ENCODE measurements around the gene RNF113B. TPM values are rescaled to one million over a fixed set of nuclear protein-coding genes. Genes with fewer than 3 reads are reported as not detected.

The RNF113B gene
- total RNA-seq, 1 experiment from 2014 or later, result not detected

DNA sequence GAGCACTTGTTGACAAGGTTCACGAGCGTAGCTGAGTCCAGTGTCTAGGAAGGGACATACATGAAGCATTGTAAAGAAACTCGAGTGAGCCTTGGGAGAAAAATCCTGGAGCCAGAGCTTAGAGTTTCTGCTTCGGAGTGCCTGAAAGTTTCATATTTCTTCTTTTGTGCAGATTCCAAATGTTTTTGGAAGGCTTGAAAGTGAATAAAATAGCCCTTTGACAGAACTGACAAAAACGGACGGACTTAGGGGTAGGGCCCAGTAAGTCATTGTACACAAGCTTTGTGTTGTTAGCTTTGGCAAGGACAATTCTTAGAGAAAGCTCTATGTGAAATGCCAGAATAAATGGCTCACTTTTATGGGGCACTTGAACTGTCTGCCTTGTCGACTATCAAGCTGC is 2.8 kb downstream of the RNF113B start:
- no peak overlapping the region for H3K4me2 ChIP-seq

DNA sequence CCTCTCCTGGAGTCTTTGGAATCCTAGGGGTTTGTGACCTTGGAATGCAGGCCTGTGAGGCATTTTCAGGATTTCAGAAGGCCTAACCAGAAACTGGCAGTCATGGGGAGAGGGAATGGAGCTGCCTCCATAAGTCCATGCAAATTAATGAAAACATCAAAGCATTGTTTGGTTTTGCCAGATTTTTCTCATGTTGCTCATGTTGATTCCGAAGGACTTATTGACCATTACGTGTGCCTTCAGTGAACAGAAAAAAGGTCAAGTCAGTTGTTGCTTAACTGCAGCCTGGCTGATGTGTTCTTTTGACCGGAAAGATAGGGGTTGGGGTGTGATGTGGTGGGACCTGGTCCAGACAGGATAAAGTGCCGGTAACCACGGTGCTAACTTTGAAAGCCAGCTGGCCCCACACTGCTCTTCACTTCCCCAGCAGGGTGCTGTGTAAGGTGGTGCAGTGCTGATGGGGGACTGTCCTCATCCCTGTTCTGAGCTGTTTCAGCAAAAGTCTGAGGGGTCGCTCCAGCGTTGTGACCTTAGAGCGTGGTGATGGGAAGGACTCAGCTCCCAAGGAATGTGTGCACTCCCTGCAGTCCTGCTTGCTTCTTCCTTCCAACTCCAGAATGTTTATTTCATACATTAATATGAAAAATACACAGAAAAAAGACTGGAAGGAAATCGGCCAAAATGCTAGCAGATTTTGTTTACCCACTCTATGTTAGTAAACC is 3.5 kb downstream of the RNF113B start:
- Histone ChIP-seq H3K4me2 (no peak overlapping the region; the same call in 1 of the 2 replicates), H2AFZ (no peak overlapping the region), H3K9me3 (ENCODE audit: insufficient read depth, low read depth) (no peaks in the 10 kb centered on the region), H3K4me1 (replicated peaks; ENCODE audit: insufficient read depth) (peaks cover 16% of the 10 kb centered on the region), H3K27me3 (ENCODE audit: insufficient read depth, low read depth) (no peaks in the 10 kb centered on the region), H3K4me3 (no peak overlapping the region), H3K79me2 (ENCODE audit: low read depth) (0 out of 2 replicates have a peak, but pooled peaks cover 1% of the 10 kb centered on the region), H3K36me3 (ENCODE audit: low read depth) (no peaks in the 10 kb centered on the region), H3F3A (ENCODE audit: insufficient read depth, low read depth) (peaks cover 7% of the 10 kb centered on the region; the same call in 1 of the 2 replicates), H3K27ac (peak overlapping the region; percentile 38), H4K20me1 (ENCODE audit: insufficient read depth) (no peaks in the 10 kb centered on the region), H3K9me2 (ENCODE audit: insufficient read depth) (no peaks in the 10 kb centered on the region)
- no peak for TF ChIP-seq EZH2 (IDR thresholded peaks at IDR 0.05; ENCODE audit: low read depth)
- TF ChIP-seq, protein P1, sequence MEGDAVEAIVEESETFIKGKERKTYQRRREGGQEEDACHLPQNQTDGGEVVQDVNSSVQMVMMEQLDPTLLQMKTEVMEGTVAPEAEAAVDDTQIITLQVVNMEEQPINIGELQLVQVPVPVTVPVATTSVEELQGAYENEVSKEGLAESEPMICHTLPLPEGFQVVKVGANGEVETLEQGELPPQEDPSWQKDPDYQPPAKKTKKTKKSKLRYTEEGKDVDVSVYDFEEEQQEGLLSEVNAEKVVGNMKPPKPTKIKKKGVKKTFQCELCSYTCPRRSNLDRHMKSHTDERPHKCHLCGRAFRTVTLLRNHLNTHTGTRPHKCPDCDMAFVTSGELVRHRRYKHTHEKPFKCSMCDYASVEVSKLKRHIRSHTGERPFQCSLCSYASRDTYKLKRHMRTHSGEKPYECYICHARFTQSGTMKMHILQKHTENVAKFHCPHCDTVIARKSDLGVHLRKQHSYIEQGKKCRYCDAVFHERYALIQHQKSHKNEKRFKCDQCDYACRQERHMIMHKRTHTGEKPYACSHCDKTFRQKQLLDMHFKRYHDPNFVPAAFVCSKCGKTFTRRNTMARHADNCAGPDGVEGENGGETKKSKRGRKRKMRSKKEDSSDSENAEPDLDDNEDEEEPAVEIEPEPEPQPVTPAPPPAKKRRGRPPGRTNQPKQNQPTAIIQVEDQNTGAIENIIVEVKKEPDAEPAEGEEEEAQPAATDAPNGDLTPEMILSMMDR (conservative IDR thresholded peaks at IDR 0.05), result no peak
- CTCF ChIA-PET, result no interaction called here
- intact Hi-C loops (cut with micrococcal nuclease; ENCODE audit: unreplicated experiment), result no loop called here
- DNase-seq, result peak in 1 of 2 experiments; percentile 77
- POLR2A ChIA-PET (ENCODE audit: unreplicated experiment), result no interaction called here
- BruUV-seq (replicated peaks), result no TSS peak

More for the DNA sequence above, 2.8 kb downstream of the RNF113B start:
- Histone ChIP-seq H3K36me3 (ENCODE audit: low read depth) (no peaks in the 10 kb centered on the region), H3K27me3 (ENCODE audit: insufficient read depth, low read depth) (no peaks in the 10 kb centered on the region), H3K4me1 (replicated peaks; ENCODE audit: insufficient read depth) (peaks cover 16% of the 10 kb centered on the region), H3F3A (ENCODE audit: insufficient read depth, low read depth) (peaks cover 7% of the 10 kb centered on the region; the same call in 1 of the 2 replicates), H3K4me3 (no peak overlapping the region), H3K27ac (no peak overlapping the region), H3K79me2 (ENCODE audit: low read depth) (no peaks in the 10 kb centered on the region), H2AFZ (no peak overlapping the region), H3K9me2 (ENCODE audit: insufficient read depth) (no peaks in the 10 kb centered on the region), H3K9me3 (ENCODE audit: insufficient read depth, low read depth) (no peaks in the 10 kb centered on the region), H4K20me1 (ENCODE audit: insufficient read depth) (no peaks in the 10 kb centered on the region)
- ChIA-PET CTCF (interaction anchor here (0.6 kb wide), 1 partner anchor 37 kb away, joined by 11 read pairs; no protein-coding TSS in a partner anchor), POLR2A (ENCODE audit: unreplicated experiment) (no interaction called here)
- no TSS peak for BruUV-seq (replicated peaks)
- no peak for DNase-seq
- intact Hi-C loops (cut with micrococcal nuclease; ENCODE audit: unreplicated experiment), result no loop called here
- TF ChIP-seq, protein P1 (conservative IDR thresholded peaks at IDR 0.05), result no peak

DNA sequence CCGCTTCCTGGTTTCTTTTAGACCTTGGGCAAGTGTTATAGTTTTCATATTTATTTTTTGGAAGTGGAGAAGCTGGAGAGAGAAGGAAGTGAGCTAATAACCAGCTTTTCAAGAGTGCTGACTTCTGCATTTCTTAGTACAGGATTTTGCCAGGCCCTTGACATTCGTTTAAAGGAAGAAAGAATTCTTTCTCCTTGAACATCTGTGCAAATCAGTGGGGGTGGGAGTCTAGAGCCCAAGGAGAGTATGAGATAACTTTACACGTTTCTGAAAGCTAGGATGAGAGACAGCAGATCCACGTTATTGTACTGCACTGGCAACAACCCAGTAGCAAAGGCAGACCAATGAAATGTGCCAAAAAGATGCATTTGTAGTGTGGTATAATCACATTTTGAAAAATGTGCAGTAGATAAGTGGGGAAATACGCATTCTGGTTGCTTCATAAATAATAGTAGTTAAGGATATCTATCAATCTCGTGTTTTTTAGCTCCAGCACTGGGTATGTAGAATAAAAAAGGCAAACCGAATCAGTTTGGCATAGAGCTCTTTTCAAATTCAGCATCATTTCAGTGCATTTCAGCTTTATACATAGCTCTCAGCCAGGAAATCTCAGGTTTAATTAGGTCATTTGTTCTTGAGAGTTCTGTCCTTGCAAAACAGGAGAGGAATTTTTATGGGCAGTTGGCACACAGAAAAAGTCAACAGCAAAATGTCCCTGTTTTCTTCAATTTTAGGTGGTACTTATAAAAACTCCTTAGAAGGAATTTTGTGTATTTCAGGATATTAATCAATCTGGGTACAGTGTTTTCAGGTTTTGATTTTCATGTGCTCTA is 4.3 kb downstream of the RNF113B start:
- H3K79me2 ChIP-seq (ENCODE audit: low read depth), result 0 out of 2 replicates have a peak, but pooled peaks cover 6% of the 10 kb centered on the region
- no peaks in the 10 kb centered on the region for H3K36me3 ChIP-seq (ENCODE audit: low read depth)
- CTCF ChIA-PET, result no interaction called here
- no peak overlapping the region; the same call in 1 of the 2 replicates for H3K4me2 ChIP-seq
- no peaks in the 10 kb centered on the region for H4K20me1 ChIP-seq (ENCODE audit: insufficient read depth)
- peaks cover 16% of the 10 kb centered on the region for H3K4me1 ChIP-seq (replicated peaks; ENCODE audit: insufficient read depth)
- H3K4me3 ChIP-seq, result no peak overlapping the region
- no peaks in the 10 kb centered on the region for H3K27me3 ChIP-seq (ENCODE audit: insufficient read depth, low read depth)
- H2AFZ ChIP-seq, result no peak overlapping the region
- intact Hi-C loops (cut with micrococcal nuclease; ENCODE audit: unreplicated experiment), result no loop called here
- TF ChIP-seq, protein P1 (conservative IDR thresholded peaks at IDR 0.05), result no peak
- no peak for TF ChIP-seq EZH2 (IDR thresholded peaks at IDR 0.05; ENCODE audit: low read depth)
- H3K27ac ChIP-seq, result peak overlapping the region; percentile 38
- no peak for DNase-seq
- POLR2A ChIA-PET (ENCODE audit: unreplicated experiment), result no interaction called here
- peaks cover 7% of the 10 kb centered on the region; the same call in 1 of the 2 replicates for H3F3A ChIP-seq (ENCODE audit: insufficient read depth, low read depth)
- BruUV-seq (replicated peaks), result no TSS peak
- H3K9me3 ChIP-seq (ENCODE audit: insufficient read depth, low read depth), result no peaks in the 10 kb centered on the region
- no peaks in the 10 kb centered on the region for H3K9me2 ChIP-seq (ENCODE audit: insufficient read depth)

Measured in PC-9 (cell line).